HT-29 (cell line): ENCODE results near the gene HCAR2. TPM values are rescaled to one million over a fixed set of nuclear protein-coding genes. Genes with fewer than 3 reads are reported as not detected.
"Not testable (repeated sequence)": the region's sequence is repeated elsewhere in the genome, so short reads cannot be mapped to it uniquely, and the experiment has no call there.

Experiments used
- DNase-seq: peaks from one replicate; pipeline ENCODE4 v3.0.0-alpha.2; 2015; ENCODE audit warnings: low spot score
- small RNA-seq: library from RNA; depleted of rRNA; stranded (forward); fragments of <200 nt; gene quantifications from one replicate; pipeline ENCODE3, GENCODE V24; 2014
- total RNA-seq: library from RNA; depleted of rRNA; stranded (reverse); fragments of >200 nt; shearing (Covaris generic); gene quantifications from 2 replicates; pipeline ENCODE4 v1.2.3, GENCODE V29; 2014; rRNA removed

Gene HCAR2
- total RNA-seq, 1 experiment from 2014 or later = 0.56 TPM

DNA sequence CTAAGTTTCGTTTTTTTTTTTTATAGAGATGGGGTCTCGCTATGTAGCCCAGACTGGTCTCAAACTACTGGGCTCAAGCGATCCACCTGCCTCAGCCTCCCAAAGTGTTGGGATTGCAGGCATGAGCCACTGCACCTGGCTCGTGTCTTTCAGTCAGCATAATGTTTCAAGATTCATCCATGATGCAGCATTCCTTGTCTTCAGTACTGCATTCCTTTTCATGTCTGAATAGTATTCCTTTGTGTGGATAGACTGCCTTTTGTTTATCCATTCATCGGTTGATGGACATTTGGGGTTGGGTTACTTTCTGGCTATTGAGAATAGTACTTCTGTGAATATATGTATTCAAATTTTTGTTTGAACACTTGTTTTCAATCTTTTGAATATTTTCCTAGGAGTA is 37.4 kb downstream of the HCAR2 start:
- DNase-seq = no peak

DNA sequence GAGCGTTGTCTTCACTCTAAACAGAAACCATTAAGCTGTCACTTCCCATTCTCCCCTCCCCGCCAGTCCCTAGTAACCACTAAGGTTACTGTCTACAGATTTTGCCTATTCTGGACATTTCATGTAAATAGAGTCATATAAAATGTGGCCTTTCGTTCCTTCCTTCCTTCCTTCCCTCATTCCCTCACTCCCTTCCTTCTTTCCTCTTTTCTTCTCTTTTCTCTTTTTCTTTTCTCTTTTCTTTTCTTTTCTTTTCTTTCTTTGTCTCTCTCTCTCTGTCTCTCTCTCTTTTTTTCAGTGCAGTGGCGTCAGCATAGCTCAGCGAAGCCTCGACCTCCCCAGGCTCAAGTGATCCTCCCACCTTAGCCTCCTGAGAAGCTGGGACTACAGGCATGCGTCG is 37.8 kb downstream of the HCAR2 start:
- no peak for DNase-seq

DNA sequence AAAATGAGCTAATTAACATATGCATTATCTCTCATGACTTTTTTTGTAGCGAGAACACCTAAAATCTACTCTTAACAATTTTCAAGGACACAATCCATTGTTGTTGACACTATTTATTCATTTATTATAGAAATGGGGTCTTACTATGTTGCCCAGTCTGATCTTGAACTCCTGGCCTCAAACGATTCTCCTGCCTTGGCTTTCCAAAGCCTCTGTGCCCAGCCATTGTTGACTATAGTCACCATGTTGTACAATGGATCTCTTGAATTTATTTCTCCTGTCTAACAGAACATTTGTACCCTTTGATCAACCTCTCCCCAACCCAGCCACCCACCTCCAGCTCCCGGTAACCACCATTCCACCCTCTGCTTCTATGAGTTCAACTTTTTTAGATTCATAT is 41.2 kb downstream of the HCAR2 start:
- DNase-seq = no peak

DNA sequence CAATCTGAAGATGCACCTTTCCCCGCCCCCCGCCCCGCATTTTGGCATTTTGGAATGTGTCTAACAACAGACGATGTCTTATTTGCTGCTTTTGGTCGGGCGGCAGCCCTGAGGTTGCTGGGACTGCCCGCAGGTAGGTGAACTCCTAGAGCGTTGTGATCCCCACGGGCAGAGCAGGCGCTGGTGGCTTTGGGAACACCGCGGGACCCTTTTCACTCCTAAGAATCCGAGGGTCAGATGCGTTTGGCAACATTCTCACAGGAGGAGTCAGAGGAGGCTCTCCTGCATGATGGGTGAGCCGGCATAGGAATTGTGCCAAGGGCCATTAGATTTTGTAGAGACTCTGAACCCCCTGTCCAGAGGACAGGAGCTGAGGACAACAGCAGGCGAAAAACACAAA is 41.9 kb downstream of the HCAR2 start:
- no peak for DNase-seq

DNA sequence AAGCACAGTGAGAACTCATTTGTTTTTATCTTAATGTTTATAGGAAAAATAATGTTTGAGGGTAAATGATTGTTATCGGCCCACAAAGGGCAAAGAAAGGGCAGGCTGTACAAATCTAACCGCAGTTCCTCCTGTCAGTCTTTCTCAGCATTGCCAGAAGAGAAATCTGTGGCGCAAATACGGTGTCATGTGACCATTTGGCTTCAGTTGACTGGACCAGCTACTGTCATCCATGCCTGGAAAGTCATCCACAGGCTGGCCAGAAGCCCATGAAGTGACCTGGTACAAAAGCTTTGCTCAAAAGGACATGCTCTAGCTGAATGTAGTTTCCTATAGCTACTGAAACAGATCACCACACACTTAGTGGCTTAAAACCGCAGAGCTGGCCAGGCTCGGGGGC is 43.6 kb downstream of the HCAR2 start:
- DNase-seq = peak; percentile 20

GRCh38 chr12:122656298-122656697 is 46.9 kb downstream of the HCAR2 start:
- no peak for DNase-seq

GRCh38 chr12:122653291-122653690 is 49.9 kb downstream of the HCAR2 start:
- not testable (repeated sequence) for DNase-seq

- DNase-seq = no peak
Measured at GRCh38 chr12:122651520-122652224, 51.5 kb downstream of the HCAR2 start.

Small RNAs within 50 kb of the gene (small RNA-seq; reads per million reads assigned to genes)
- gene AC026333.2 = not detected

Other genes with a start within 250 kb of the HCAR2 start
- gene ZCCHC8, start 202.4 kb downstream of the HCAR2 start, total RNA-seq = 12.8 and 15.7 TPM in 2 replicates
- gene RSRC2, start 176.4 kb downstream of the HCAR2 start, total RNA-seq = 42.1 and 48.0 TPM in 2 replicates
- 26.7 and 38.8 TPM in 2 replicates for gene KNTC1, start 176.1 kb downstream of the HCAR2 start, total RNA-seq
- gene HCAR3, start 13.5 kb upstream of the HCAR2 start, total RNA-seq = 0.73 and 1.3 TPM in 2 replicates
- gene HCAR1, start 27.5 kb upstream of the HCAR2 start, total RNA-seq = 31.8 and 38.4 TPM in 2 replicates
- gene DENR, start 49.5 kb upstream of the HCAR2 start, total RNA-seq = 30.8 and 31.4 TPM in 2 replicates
- 0.05 TPM in 1 of 2 replicates, not detected in the other for gene CCDC62, start 71.2 kb upstream of the HCAR2 start, total RNA-seq
- 109 and 131 TPM in 2 replicates for gene HIP1R, start 132.1 kb upstream of the HCAR2 start, total RNA-seq
- gene VPS37B, start 192.8 kb upstream of the HCAR2 start, total RNA-seq = 103 and 111 TPM in 2 replicates